GM19328 (cell line): ENCODE measurements around the gene YPEL4.

ENCODE experiments used
- ATAC-seq: cut with Tn5 transposase; IDR thresholded peaks from one replicate; pipeline ENCODE4 v1.9.1; 2021; ENCODE audit warnings: mild to moderate bottlenecking, moderate library complexity; ENCODE audit not compliant: unreplicated experiment

YPEL4 gene

DNA sequence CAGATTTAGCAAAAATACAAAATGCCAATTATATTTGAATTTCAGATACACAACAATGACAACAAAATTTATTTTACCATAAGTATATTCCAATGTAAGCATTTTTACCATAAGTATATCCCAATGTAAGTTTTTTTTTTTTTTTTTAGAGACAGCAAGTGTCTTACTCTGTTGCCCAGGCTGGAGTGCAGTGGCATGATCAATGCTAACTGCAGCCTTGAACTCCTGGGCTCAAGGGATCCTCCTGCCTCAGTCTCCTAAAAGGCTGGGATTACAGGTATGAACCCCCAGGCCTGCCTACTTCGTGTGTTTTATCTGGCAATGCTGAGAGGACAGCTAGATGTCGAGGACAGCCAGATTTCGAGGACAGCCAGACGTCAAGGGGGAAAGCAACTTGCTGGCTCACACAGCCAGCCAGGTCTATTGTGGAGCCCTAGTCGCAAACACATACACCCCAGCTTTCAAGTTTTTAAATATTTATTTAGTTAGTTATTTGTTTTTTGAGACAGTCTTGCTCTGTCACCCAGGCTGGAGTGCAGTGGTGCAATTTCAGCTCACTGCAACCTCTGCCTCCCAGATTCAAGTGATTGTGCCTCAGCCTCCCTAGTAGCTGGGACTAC lies 53.3 kb downstream of the YPEL4 start:
- no peak for ATAC-seq
